Calu3 (cell line): Measurements from ENCODE around the gene GLCE. TPM values are rescaled to one million over a fixed set of nuclear protein-coding genes. Genes with fewer than 3 reads are reported as not detected.

Experiments used
- BruUV-seq: library from RNA; stranded (reverse); fragments of 400-500 nt; replicated peaks from 2 replicates; lab custom pipeline; 2021; lab: Mats Ljungman, UMichigan
- CTCF ChIA-PET: fragments of 300-600 bp; sonication (Branson Sonifier 250); formaldehyde crosslinking; loops from one replicate; lab custom pipeline; 2022; ENCODE audit warnings: antibody characterized with exemption; lab: Charles Lee
- DNase-seq: peaks from one replicate; pipeline ENCODE4 v3.0.0; 2022
- H3K27ac Mint-ChIP-seq: one replicate; pipeline ENCODE4 v1.8.0; 2022; ENCODE audit warnings: mixed read lengths; ENCODE audit not compliant: unreplicated experiment
- H3K27me3 Mint-ChIP-seq: one replicate; pipeline ENCODE4 v1.8.0; 2022; ENCODE audit warnings: mixed read lengths; ENCODE audit not compliant: unreplicated experiment
- H3K36me3 Mint-ChIP-seq: one replicate; pipeline ENCODE4 v1.8.0; 2022; ENCODE audit warnings: mild to moderate bottlenecking, moderate library complexity, mixed read lengths; ENCODE audit not compliant: insufficient read depth, unreplicated experiment
- H3K4me1 Mint-ChIP-seq: one replicate; pipeline ENCODE4 v1.8.0; 2022; ENCODE audit warnings: mild to moderate bottlenecking, low read depth, mixed read lengths; ENCODE audit not compliant: unreplicated experiment
- H3K4me3 Mint-ChIP-seq: one replicate; pipeline ENCODE4 v1.8.0; 2022; ENCODE audit warnings: mild to moderate bottlenecking, low read depth, moderate library complexity, mixed read lengths; ENCODE audit not compliant: unreplicated experiment
- H3K9me3 Mint-ChIP-seq: one replicate; pipeline ENCODE4 v1.8.0; 2022; ENCODE audit warnings: low read depth, mixed read lengths; ENCODE audit not compliant: unreplicated experiment
- intact Hi-C: fragments of 100-400 bp; cut with micrococcal nuclease; formaldehyde crosslinking; loops from one replicate; pipeline ENCODE4 v1.10.0; 2022; ENCODE audit not compliant: unreplicated experiment
- total RNA-seq: library from RNA; stranded (reverse); gene quantifications from 2 replicates; pipeline ENCODE4 v1.2.3, GENCODE V29; 2022
- TF ChIP-seq, protein P1 (sequence below): fragments of 200-600 bp; IDR thresholded peaks from one replicate; pipeline ENCODE4 v1.8.0; 2022; ENCODE audit warnings: antibody characterized with exemption; ENCODE audit not compliant: unreplicated experiment

The GLCE gene
- total RNA-seq, 1 experiment from 2014 or later, result 22.4 TPM

DNA sequence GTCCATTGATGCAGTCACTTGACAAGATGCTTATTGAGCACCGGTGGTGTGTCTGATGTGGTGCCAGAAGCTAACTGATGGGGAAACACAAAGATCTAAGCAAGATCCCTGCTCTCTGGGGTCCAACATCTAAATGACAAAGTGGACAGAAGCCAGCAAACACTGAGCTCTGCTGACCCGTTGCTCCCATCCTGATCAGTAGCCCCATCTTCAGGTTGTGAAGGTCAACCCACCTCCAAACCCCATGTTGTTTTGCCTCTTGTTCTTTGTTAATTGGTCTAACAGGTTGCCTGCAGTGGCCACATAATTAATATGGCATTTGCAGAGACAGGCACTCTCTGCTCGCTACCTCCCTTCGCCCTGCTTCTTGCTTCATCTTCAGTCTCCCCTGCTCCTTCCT, 21.5 kb upstream of the GLCE start:
- H3K36me3 Mint-ChIP-seq, result no peaks in the 10 kb centered on the region

DNA sequence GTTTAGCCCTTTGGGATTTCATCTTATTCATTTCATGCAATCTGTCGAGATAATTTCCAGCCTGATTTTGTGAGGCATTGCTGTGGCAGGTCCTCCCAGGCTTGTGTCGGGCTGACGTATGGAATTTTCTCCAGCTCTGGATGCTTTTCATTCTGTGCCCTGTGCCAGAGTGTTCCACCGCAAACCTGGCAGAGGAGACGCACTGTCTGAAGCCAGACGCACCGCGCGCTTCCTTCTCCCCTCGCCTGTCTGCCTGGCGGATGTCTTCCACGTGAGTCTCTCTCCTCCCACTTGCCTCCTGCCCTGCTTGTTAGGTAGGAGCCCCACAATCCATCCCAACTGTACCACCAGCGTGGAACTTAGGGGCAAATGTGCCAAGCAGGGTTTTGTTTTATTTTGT, 20.1 kb upstream of the GLCE start:
- intact Hi-C loops, result no loop called here

More for the DNA sequence above, 21.5 kb upstream of the GLCE start:
- peaks cover 75% of the 10 kb centered on the region for H3K27me3 Mint-ChIP-seq
- no peak for DNase-seq
- no peak overlapping the region for H3K4me3 Mint-ChIP-seq
- TF ChIP-seq, protein P1, sequence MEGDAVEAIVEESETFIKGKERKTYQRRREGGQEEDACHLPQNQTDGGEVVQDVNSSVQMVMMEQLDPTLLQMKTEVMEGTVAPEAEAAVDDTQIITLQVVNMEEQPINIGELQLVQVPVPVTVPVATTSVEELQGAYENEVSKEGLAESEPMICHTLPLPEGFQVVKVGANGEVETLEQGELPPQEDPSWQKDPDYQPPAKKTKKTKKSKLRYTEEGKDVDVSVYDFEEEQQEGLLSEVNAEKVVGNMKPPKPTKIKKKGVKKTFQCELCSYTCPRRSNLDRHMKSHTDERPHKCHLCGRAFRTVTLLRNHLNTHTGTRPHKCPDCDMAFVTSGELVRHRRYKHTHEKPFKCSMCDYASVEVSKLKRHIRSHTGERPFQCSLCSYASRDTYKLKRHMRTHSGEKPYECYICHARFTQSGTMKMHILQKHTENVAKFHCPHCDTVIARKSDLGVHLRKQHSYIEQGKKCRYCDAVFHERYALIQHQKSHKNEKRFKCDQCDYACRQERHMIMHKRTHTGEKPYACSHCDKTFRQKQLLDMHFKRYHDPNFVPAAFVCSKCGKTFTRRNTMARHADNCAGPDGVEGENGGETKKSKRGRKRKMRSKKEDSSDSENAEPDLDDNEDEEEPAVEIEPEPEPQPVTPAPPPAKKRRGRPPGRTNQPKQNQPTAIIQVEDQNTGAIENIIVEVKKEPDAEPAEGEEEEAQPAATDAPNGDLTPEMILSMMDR, result no peak
- peaks cover 18% of the 10 kb centered on the region for H3K4me1 Mint-ChIP-seq
- BruUV-seq, result no TSS peak
- intact Hi-C loops, result no loop called here
- CTCF ChIA-PET, result no interaction called here
- H3K27ac Mint-ChIP-seq, result no peak overlapping the region
- no peaks in the 10 kb centered on the region for H3K9me3 Mint-ChIP-seq

DNA sequence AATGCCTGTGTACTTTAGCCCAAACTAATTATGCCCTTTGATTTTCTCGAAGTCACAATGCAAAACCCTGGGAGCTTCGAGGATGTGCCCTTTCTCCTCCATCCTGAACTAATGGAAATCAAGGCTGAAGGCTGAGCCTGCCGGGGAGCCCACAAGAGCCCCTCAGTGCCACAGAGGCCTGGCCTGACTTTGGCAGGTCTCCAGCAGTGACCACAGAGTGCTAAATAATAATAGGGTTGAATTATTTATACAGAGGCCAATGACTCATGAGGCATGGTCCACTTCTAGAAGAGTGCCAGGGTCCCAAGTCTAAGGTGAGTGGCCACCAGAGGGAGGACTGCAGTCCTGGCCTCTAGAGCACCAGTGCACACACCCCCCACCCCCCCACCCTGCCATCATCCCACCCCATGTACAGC, 19.1 kb upstream of the GLCE start:
- BruUV-seq, result no TSS peak
- H3K9me3 Mint-ChIP-seq, result no peaks in the 10 kb centered on the region
- no peaks in the 10 kb centered on the region for H3K36me3 Mint-ChIP-seq
- H3K4me1 Mint-ChIP-seq, result peaks cover 18% of the 10 kb centered on the region
- intact Hi-C loops, result no loop called here
- H3K27me3 Mint-ChIP-seq, result peaks cover 72% of the 10 kb centered on the region
- TF ChIP-seq, protein P1, result peak; percentile 43
- no peak overlapping the region for H3K27ac Mint-ChIP-seq
- DNase-seq, result peak; percentile 67
- H3K4me3 Mint-ChIP-seq, result no peak overlapping the region
- CTCF ChIA-PET, result interaction anchor here (0.6 to 2.7 kb wide), 5 partner anchors 13 to 802 kb away, joined by 4 to 12 read pairs (median 8); partner anchors contain the start of gene GLCE

More for the DNA sequence above, 20.1 kb upstream of the GLCE start:
- Mint-ChIP-seq H3K36me3 (no peaks in the 10 kb centered on the region), H3K4me3 (no peak overlapping the region), H3K9me3 (no peaks in the 10 kb centered on the region), H3K27ac (no peak overlapping the region), H3K27me3 (peaks cover 72% of the 10 kb centered on the region), H3K4me1 (peaks cover 18% of the 10 kb centered on the region)
- TF ChIP-seq, protein P1, result no peak
- BruUV-seq, result no TSS peak
- DNase-seq, result no peak
- CTCF ChIA-PET, result no interaction called here

DNA sequence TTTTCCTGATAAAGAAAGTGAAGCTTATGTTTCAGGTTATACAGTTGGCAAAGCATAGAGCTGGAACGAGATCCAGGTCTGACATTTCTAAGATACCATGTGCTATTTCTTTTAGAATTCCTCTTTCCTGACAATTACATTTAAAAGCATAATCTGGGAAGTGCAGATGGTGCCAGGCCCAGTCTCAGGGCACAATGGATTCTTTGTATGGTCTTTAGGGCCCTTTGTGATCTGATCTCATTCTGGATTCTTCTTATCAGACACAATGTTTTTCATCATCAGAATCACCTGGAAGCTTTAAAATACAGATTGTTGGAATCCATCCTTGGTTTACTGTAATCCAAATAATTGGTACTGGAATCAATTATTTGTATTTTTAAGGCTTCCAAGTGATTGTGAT, 18.6 kb upstream of the GLCE start:
- intact Hi-C loops, result no loop called here
- Mint-ChIP-seq H3K4me1 (peaks cover 18% of the 10 kb centered on the region), H3K9me3 (no peaks in the 10 kb centered on the region)

More for the DNA sequence above, 18.6 kb upstream of the GLCE start:
- no peak for DNase-seq
- Mint-ChIP-seq H3K27ac (no peak overlapping the region), H3K36me3 (no peaks in the 10 kb centered on the region), H3K4me3 (no peak overlapping the region), H3K27me3 (peaks cover 72% of the 10 kb centered on the region)
- CTCF ChIA-PET, result interaction anchor here (0.6 to 2.7 kb wide), 7 partner anchors 13 to 803 kb away, joined by 3 to 12 read pairs (median 6); partner anchors contain the start of gene GLCE
- TF ChIP-seq, protein P1, result no peak
- BruUV-seq, result no TSS peak
